Right renal cortex interstitium (tissue), 3 donors: ENCODE results near the gene PRPF40A. TPM values are rescaled to one million over a fixed set of nuclear protein-coding genes. Genes with fewer than 3 reads are reported as not detected.
"Not testable (repeated sequence)": the region's sequence is repeated elsewhere in the genome, so short reads cannot be mapped to it uniquely, and the experiment has no call there.

Experiments
- DNase-seq, 3 donors: peaks; one replicate each; pipeline ENCODE4 v3.0.0-alpha.2; 2013; ENCODE audit warnings: low read depth in 3 of 3, low spot score in 2 of 3
- polyA plus RNA-seq, 3 donors: library from polyadenylated mRNA; unstranded; fragments of 120-200 nt; gene quantifications; one replicate each; pipeline ENCODE4 v1.2.1, GENCODE V29; 2013; ENCODE audit not compliant: insufficient read length in 3 of 3

Gene PRPF40A
- 100 to 1,000 TPM; 144 to 164 (median 148) TPM for polyA plus RNA-seq

- DNase-seq: peak; percentile 95 to 97 (median 96)
Observed at GRCh38 chr2:152717228-152718075, at the start of gene PRPF40A. TSS of gene PRPF40A (minus strand) at chr2:152717461. CDS start at chr2:152717439, 22 bp downstream.

GRCh38 chr2:152766928-152767327 is 49.7 kb upstream of the PRPF40A start:
- no peak for DNase-seq

- no peak for DNase-seq
Observed at GRCh38 chr2:152763651-152764050, 46.4 kb upstream of the PRPF40A start.

GRCh38 chr2:152763208-152763607 is 45.9 kb upstream of the PRPF40A start:
- DNase-seq: not testable (repeated sequence)

GRCh38 chr2:152762202-152762601 is 44.9 kb upstream of the PRPF40A start:
- no peak for DNase-seq

GRCh38 chr2:152761214-152761613 is 44.0 kb upstream of the PRPF40A start:
- DNase-seq: no peak

GRCh38 chr2:152759290-152760072 is 42.2 kb upstream of the PRPF40A start:
- no peak for DNase-seq

GRCh38 chr2:152755029-152755428 is 37.8 kb upstream of the PRPF40A start:
- DNase-seq: no peak

- not testable (repeated sequence) for DNase-seq
Observed at GRCh38 chr2:152747751-152748150, 30.5 kb upstream of the PRPF40A start.

GRCh38 chr2:152743002-152743401 is 25.7 kb upstream of the PRPF40A start:
- no peak for DNase-seq

GRCh38 chr2:152740743-152741328 is 23.6 kb upstream of the PRPF40A start:
- no peak for DNase-seq

GRCh38 chr2:152739705-152740104 is 22.4 kb upstream of the PRPF40A start:
- DNase-seq: not testable (repeated sequence)

- no peak for DNase-seq
Observed at GRCh38 chr2:152738438-152738837, 21.2 kb upstream of the PRPF40A start.

GRCh38 chr2:152737509-152737908 is 20.2 kb upstream of the PRPF40A start:
- DNase-seq: not testable (repeated sequence)

GRCh38 chr2:152730591-152731333 is 13.5 kb upstream of the PRPF40A start:
- no peak for DNase-seq

GRCh38 chr2:152729844-152730243 is 12.6 kb upstream of the PRPF40A start:
- no peak for DNase-seq

- no peak for DNase-seq
Observed at GRCh38 chr2:152723918-152724317, 6.7 kb upstream of the PRPF40A start.

GRCh38 chr2:152722639-152723038 is 5.4 kb upstream of the PRPF40A start:
- DNase-seq: not testable (repeated sequence)

GRCh38 chr2:152720794-152721193 is 3.5 kb upstream of the PRPF40A start:
- DNase-seq: no peak

GRCh38 chr2:152718909-152719645 is 1.8 kb upstream of the PRPF40A start:
- DNase-seq: peak in 1 of 3 donors; percentile 16
